HG02885 (cell line): ENCODE results near the gene GNA15.
"Not testable (repeated sequence)": the region's sequence is repeated elsewhere in the genome, so short reads cannot be mapped to it uniquely, and the experiment has no call there.

Experiments
- ATAC-seq: cut with Tn5 transposase; IDR thresholded peaks from one replicate; pipeline ENCODE4 v1.9.1; 2021; ENCODE audit warnings: mild to moderate bottlenecking; ENCODE audit not compliant: unreplicated experiment, poor library complexity

The GNA15 gene

GRCh38 chr19:3145909-3146676 is 10.3 kb downstream of the GNA15 start:
- no peak for ATAC-seq

- no peak for ATAC-seq
Observed at GRCh38 chr19:3146677-3147100, 10.9 kb downstream of the GNA15 start.

GRCh38 chr19:3148503-3148902 is 12.7 kb downstream of the GNA15 start:
- ATAC-seq, result no peak

- ATAC-seq, result no peak
Observed at GRCh38 chr19:3149089-3149488, 13.3 kb downstream of the GNA15 start.

GRCh38 chr19:3149526-3150505 is 14.0 kb downstream of the GNA15 start:
- no peak for ATAC-seq

GRCh38 chr19:3150739-3151329 is 15.0 kb downstream of the GNA15 start:
- no peak for ATAC-seq

- no peak for ATAC-seq
Observed at GRCh38 chr19:3151563-3152418, 16.0 kb downstream of the GNA15 start.

- ATAC-seq, result no peak
Observed at GRCh38 chr19:3152419-3152780, 16.6 kb downstream of the GNA15 start.

- ATAC-seq, result no peak
Observed at GRCh38 chr19:3153286-3154230, 17.7 kb downstream of the GNA15 start.

GRCh38 chr19:3154447-3154846 is 18.6 kb downstream of the GNA15 start:
- ATAC-seq, result not testable (repeated sequence)

GRCh38 chr19:3154957-3155736 is 19.3 kb downstream of the GNA15 start:
- ATAC-seq, result no peak

- ATAC-seq, result no peak
Observed at GRCh38 chr19:3157096-3157845, 21.4 kb downstream of the GNA15 start.

GRCh38 chr19:3159565-3159964 is 23.7 kb downstream of the GNA15 start:
- no peak for ATAC-seq

- no peak for ATAC-seq
Observed at GRCh38 chr19:3160219-3160618, 24.4 kb downstream of the GNA15 start.

- no peak for ATAC-seq
Observed at GRCh38 chr19:3161453-3161852, 25.6 kb downstream of the GNA15 start.

GRCh38 chr19:3162418-3163229 is 26.8 kb downstream of the GNA15 start:
- ATAC-seq, result no peak
